ENCODE results near the gene PCDHA13.
"Not testable (repeated sequence)": the region's sequence is repeated elsewhere in the genome, so short reads cannot be mapped to it uniquely, and the experiment has no call there.

PCDHA13 gene, protein sequence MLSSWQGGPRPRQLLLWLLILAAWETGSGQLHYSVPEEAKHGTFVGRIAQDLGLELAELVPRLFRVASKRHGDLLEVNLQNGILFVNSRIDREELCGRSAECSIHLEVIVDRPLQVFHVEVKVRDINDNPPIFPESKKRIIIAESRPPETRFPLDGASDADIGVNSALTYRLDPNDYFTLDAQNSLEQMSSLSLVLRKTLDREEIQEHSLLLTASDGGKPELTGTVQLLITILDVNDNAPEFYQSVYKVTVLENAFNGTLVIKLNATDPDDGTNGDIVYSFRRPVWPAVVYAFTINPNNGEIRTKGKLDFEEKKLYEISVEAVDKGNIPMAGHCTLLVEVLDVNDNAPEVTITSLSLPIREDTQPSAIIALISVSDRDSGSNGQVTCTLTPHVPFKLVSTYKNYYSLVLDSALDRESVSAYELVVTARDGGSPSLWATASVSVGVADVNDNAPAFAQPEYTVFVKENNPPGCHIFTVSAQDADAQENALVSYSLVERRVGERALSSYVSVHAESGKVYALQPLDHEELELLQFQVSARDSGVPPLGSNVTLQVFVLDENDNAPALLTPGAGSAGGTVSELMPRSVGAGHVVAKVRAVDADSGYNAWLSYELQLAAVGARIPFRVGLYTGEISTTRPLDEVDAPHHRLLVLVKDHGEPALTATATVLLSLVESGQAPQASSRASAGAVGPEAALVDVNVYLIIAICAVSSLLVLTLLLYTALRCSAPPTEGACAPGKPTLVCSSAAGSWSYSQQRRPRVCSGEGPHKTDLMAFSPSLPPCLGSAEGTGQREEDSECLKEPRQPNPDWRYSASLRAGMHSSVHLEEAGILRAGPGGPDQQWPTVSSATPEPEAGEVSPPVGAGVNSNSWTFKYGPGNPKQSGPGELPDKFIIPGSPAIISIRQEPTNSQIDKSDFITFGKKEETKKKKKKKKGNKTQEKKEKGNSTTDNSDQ
- 0 to 0.04 reads per million in 2 donors for total RNA-seq

DNA sequence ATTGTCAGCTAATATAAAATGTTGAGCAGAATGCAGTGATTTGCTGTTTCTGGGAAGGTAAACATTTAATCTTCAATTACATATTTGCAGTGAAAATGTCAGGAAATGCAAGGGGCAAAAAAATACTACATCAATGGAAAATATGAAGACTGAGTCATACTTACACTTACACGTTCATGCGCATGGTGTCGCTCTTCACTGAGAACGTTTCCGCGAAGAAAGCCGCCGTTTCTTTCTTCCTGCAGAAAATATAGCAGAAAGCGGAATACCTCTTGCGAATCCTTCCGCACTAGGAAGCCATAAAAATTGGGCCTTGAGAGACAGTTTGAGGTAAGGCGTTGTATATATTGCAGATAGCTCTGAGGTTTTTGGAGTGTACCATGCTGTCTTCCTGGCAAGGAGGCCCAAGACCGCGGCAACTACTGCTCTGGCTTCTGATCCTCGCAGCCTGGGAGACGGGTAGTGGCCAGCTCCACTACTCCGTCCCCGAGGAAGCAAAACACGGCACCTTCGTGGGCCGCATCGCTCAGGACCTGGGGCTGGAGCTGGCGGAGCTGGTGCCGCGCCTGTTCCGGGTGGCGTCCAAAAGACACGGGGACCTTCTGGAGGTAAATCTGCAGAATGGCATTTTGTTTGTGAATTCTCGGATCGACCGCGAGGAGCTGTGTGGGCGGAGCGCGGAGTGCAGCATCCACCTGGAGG, at the start of gene PCDHA13:
Gene PCDHA13 (plus strand): TSS at position 236 of the 702 bp plus-strand sequence. CDS start 145 bp downstream, at position 381.
- no peak for DNase-seq

DNA sequence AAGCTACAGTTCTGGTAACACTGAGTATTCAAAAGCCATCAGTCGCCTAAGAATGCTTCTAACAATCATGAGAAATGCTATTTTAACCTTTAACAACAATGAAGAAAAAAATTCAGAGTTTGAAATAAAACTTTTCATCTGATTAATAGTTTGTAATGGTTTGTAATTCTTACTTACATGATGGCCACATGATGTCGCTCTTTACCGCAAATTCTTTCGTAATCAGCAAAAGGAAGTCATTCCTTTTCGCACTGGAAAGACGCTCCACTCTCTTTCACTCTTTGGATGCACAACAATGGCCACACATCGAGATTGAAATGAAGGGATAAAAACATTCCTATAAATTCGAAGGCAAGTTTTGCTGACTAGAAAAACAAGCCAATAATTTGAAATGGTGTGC, 47.9 kb upstream of the PCDHA13 start, which contains the start of gene PCDHA7:
Gene PCDHA7 (plus strand): TSS at position 277 of the 400 bp plus-strand sequence. CDS start 115 bp downstream, at position 392.
- DNase-seq = no peak

DNA sequence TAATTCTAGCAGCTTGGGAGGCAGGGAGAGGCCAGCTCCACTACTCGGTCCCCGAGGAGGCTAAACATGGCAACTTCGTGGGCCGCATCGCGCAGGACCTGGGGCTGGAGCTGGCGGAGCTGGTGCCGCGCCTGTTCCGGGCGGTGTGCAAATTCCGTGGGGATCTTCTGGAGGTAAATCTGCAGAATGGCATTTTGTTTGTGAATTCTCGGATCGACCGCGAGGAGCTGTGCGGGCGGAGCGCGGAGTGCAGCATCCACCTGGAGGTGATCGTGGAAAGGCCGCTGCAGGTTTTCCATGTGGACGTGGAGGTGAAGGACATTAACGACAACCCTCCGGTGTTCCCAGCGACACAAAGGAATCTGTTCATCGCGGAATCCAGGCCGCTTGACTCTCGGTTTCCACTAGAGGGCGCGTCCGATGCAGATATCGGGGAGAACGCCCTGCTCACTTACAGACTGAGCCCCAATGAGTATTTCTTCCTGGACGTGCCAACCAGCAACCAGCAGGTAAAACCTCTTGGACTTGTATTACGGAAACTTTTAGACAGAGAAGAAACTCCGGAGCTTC, 47.4 kb upstream of the PCDHA13 start:
- not testable (repeated sequence) for DNase-seq

DNA sequence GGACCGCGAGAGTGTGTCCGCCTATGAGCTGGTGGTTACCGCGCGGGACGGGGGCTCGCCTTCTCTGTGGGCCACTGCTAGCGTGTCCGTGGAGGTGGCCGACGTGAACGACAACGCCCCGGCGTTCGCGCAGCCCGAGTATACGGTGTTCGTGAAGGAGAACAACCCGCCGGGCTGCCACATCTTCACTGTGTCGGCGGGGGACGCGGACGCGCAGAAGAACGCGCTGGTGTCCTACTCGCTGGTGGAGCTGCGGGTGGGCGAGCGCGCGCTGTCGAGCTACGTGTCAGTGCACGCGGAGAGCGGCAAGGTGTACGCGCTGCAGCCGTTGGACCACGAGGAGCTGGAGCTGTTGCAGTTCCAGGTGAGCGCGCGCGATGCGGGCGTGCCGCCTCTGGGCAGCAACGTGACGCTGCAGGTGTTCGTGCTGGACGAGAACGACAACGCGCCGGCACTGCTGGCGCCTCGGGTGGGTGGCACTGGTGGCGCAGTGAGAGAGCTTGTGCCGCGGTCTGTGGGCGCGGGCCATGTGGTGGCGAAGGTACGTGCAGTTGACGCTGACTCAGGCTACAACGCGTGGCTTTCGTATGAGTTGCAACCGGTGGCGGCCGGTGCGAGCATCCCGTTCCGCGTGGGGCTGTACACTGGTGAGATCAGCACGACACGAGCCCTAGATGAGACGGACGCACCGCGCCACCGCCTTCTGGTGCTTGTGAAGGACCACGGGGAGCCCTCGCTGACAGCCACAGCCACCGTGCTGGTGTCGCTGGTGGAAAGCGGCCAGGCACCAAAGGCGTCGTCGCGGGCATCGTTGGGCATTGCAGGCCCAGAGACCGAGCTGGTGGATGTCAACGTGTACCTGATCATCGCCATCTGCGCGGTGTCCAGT, 46.1 kb upstream of the PCDHA13 start:
- no peak for DNase-seq

DNA sequence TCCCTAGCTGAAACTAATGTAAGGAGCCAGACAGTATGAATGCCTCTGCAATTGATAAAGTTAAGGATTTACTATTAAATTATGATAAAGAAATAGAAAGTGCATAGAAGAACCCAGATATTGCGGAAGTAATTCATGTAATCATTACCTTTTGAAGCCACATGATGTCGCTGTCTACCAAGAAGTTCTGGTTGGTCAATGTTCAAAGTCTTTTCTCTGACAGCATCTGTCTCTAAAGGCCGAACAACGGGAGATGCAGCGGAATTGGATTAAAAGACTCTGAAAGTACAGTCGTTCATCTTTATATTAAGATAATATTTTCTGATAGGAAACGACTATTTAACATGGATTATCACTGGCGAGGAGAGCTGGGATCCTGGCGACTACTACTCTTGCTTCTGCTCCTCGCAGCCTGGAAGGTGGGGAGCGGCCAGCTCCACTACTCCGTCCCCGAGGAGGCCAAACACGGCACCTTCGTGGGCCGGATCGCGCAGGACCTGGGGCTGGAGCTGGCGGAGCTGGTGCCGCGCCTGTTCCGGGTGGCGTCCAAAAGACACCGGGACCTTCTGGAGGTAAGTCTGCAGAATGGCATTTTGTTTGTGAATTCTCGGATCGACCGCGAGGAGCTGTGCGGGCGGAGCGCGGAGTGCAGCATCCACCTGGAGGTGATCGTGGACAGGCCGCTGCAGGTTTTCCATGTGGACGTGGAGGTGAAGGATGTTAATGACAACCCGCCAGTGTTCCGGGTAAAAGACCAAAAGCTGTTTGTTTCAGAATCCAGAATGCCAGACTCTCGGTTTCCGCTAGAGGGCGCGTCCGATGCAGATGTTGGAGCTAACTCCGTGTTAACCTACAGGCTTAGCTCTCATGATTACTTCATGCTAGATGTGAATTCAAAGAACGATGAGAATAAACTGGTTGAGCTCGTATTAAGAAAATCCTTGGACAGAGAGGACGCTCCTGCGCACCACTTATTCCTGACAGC, 40.7 kb upstream of the PCDHA13 start, which contains the start of gene PCDHA8:
Gene PCDHA8 (plus strand): TSS at position 210 of the 985 bp plus-strand sequence. CDS start 135 bp downstream, at position 345.
- DNase-seq = no peak

GRCh38 chr5:140842798-140843733, 38.9 kb upstream of the PCDHA13 start:
- no peak for DNase-seq

DNA sequence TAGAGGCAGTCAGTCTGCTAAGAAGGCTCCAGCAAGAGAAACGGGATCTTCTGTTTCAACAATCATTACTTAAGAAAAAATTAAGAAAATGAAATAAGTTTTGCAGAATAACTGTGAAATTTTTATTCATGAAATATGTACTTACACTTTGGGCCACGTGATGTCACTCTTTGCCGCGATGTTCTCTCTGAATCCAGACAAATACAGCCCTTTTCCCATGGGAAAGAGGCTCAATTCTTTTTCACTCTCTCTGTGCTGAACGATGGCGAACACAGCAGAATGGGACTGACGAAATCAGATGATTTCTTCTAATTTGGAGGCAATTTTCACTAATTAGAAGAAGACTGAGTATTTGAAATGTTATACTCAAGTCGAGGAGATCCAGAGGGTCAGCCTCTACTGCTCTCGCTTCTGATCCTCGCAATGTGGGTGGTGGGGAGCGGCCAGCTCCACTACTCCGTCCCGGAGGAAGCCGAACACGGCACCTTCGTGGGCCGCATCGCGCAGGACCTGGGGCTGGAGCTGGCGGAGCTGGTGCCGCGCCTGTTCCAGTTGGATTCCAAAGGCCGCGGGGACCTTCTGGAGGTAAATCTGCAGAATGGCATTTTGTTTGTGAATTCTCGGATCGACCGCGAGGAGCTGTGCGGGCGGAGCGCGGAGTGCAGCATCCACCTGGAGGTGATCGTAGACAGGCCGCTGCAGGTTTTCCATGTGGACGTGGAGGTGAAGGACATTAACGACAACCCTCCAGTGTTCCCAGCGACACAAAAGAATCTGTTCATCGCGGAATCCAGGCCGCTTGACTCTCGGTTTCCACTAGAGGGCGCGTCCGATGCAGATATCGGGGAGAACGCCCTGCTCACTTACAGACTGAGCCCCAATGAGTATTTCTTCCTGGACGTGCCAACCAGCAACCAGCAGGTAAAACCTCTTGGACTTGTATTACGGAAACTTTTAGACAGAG, 33.5 kb upstream of the PCDHA13 start, which contains the start of gene PCDHA9:
Gene PCDHA9 (plus strand): TSS at position 244 of the 964 bp plus-strand sequence. CDS start 114 bp downstream, at position 358.
- DNase-seq = not testable (repeated sequence)

GRCh38 chr5:140849831-140850634, 31.9 kb upstream of the PCDHA13 start:
- not testable (repeated sequence) for DNase-seq

DNA sequence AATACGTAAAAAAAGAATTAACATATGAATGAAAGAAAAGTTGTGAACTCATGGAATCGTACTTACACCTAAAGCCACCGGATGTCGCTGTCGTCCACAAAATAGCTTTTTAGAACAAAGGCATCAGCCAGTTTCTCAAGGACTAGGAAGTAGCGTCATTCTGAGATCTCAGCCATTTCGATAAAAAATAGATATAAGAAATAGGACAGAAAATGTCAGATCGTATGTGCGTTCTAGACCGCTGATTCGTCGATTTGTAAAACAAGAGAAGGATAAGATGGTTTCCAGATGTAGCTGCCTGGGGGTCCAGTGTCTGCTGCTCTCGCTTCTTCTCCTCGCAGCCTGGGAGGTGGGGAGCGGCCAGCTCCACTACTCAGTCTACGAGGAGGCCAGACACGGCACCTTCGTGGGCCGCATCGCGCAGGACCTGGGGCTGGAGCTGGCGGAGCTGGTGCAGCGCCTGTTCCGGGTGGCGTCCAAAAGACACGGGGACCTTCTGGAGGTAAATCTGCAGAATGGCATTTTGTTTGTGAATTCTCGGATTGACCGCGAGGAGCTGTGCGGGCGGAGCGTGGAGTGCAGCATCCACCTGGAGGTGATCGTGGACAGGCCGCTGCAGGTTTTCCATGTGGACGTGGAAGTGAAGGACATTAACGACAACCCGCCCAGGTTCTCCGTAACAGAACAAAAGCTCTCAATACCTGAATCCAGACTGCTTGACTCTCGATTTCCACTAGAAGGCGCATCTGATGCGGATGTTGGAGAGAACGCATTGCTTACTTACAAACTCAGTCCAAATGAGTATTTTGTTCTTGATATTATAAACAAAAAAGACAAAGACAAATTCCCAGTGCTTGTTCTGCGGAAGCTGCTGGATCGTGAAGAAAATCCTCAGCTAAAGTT, 25.9 kb upstream of the PCDHA13 start, which contains the start of gene PCDHA10:
Gene PCDHA10 (plus strand): TSS at position 126 of the 903 bp plus-strand sequence. CDS start 152 bp downstream, at position 278.
- no peak for DNase-seq

DNA sequence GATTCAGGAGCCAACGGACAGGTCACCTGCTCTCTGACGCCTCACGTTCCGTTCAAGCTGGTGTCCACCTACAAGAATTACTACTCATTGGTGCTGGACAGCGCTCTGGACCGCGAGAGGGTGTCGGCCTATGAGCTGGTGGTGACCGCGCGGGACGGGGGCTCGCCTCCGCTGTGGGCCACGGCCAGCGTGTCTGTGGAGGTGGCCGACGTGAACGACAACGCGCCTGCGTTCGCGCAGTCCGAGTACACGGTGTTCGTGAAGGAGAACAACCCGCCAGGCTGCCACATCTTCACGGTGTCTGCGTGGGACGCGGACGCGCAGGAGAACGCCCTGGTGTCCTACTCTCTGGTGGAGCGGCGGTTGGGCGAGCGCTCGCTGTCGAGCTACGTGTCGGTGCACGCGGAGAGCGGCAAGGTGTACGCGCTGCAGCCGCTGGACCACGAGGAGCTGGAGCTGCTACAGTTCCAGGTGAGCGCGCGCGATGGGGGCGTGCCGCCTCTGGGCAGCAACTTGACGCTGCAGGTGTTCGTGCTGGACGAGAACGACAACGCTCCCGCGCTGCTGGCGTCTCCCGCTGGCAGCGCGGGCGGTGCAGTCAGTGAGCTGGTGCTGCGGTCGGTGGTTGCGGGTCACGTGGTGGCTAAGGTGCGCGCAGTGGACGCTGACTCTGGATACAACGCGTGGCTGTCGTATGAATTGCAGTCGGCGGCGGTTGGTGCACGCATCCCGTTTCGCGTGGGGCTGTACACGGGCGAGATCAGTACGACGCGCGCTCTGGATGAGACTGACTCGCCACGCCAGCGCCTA, 24.5 kb upstream of the PCDHA13 start:
- no peak for DNase-seq

DNA sequence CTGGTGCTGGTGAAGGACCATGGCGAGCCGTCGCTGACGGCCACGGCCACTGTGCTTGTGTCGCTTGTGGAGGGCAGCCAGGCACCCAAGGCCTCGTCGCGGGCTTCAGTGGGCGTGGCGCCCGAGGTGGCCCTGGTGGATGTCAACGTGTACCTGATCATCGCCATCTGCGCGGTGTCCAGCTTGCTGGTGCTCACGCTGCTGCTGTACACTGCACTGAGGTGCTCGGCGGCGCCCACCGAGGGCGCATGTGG, 24.0 kb upstream of the PCDHA13 start:
- no peak for DNase-seq

DNA sequence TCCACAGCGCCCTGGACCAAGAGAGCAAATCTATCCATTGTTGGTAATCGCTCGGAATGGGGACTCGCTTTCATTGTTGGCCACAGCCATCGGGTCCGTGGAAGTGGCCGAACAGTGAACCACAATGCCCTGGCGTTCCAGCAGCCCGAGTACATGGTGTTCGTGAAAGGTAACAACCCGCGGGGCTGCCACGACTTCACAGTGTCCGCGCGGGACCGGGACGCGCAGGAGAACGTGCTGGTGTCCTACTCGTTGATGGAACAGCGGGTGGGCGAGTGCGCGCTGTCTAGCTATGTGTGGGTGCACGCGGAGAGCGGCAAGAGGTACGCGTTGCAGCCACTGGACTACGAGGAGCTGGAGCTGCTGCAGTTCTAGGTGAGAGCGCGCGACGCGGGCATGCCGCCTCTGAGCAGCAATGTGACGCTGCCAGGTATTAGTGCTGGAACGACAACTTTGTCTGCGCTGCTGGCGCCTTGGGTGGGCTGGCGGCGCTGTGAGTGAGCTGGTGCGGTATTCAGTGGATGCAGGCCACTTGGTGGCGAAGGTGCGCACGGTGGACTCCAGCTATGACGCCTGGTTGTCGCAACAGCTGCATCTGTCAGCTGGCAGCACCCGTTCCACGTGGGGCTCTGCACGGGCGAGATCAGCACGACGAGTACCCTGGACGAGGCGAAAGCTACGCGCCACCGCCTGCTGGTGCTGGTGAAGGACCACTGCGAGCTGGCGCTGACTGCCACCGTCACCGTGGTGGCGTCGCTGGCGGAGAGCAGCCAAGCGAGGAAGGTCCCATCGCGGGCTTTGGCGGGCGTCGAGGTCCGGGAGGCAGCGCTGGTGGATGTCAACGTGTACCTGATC, 19.3 kb upstream of the PCDHA13 start:
- DNase-seq = no peak
